ENCODE measurements around the gene GPAT3. TPM values are rescaled to one million over a fixed set of nuclear protein-coding genes. Genes with fewer than 3 reads are reported as not detected.

Gene GPAT3
- total RNA-seq, 1 experiment from 2014 or later = 29.1 TPM

GRCh38 chr4:83643036-83643435, 107.1 kb downstream of the GPAT3 start:
- Histone ChIP-seq H3K4me3 (no peak overlapping the region), H3K27me3 (ENCODE audit: insufficient read depth, low read depth) (no peaks in the 10 kb centered on the region), H3K27ac (no peak overlapping the region), H3F3A (ENCODE audit: insufficient read depth, low read depth) (no peaks in the 10 kb centered on the region), H3K36me3 (ENCODE audit: low read depth) (no peaks in the 10 kb centered on the region), H3K4me1 (replicated peaks; ENCODE audit: insufficient read depth) (no peaks in the 10 kb centered on the region), H3K4me2 (no peak overlapping the region), H2AFZ (no peak overlapping the region), H3K79me2 (ENCODE audit: low read depth) (no peaks in the 10 kb centered on the region), H3K9me2 (ENCODE audit: insufficient read depth) (no peaks in the 10 kb centered on the region), H3K9me3 (ENCODE audit: insufficient read depth, low read depth) (no peaks in the 10 kb centered on the region), H4K20me1 (ENCODE audit: insufficient read depth) (no peaks in the 10 kb centered on the region)
- no peak for DNase-seq
- ChIA-PET POLR2A (ENCODE audit: unreplicated experiment) (no interaction called here), CTCF (interaction anchor here (0.7 to 0.8 kb wide), 2 partner anchors 134 to 151 kb away, joined by 3 to 5 read pairs; no protein-coding TSS in a partner anchor)
- BruUV-seq (replicated peaks) = no TSS peak
- TF ChIP-seq EZH2 (IDR thresholded peaks at IDR 0.05; ENCODE audit: low read depth) (no peak), CTCF (conservative IDR thresholded peaks at IDR 0.05) (no peak)
- intact Hi-C loops (cut with micrococcal nuclease; ENCODE audit: unreplicated experiment) = loop anchor here (5.0 to 10.0 kb wide), 3 partner anchors 132 to 588 kb away; partner anchors contain the start of gene COQ2

- Histone ChIP-seq H3K4me1 (replicated peaks; ENCODE audit: insufficient read depth) (no peaks in the 10 kb centered on the region), H2AFZ (no peak overlapping the region), H3K4me2 (no peak overlapping the region), H3K36me3 (ENCODE audit: low read depth) (no peaks in the 10 kb centered on the region), H3K27me3 (ENCODE audit: insufficient read depth, low read depth) (no peaks in the 10 kb centered on the region), H3K9me2 (ENCODE audit: insufficient read depth) (no peaks in the 10 kb centered on the region), H3F3A (ENCODE audit: insufficient read depth, low read depth) (no peaks in the 10 kb centered on the region), H3K9me3 (ENCODE audit: insufficient read depth, low read depth) (no peaks in the 10 kb centered on the region), H3K4me3 (no peak overlapping the region), H3K79me2 (ENCODE audit: low read depth) (no peaks in the 10 kb centered on the region), H4K20me1 (ENCODE audit: insufficient read depth) (no peaks in the 10 kb centered on the region), H3K27ac (no peak overlapping the region)
- ChIA-PET CTCF (interaction anchor here (0.7 to 0.8 kb wide), 4 partner anchors 12 to 1130 kb away, joined by 3 to 5 read pairs (median 4); no protein-coding TSS in a partner anchor), POLR2A (ENCODE audit: unreplicated experiment) (no interaction called here)
- peak; percentile 88 for TF ChIP-seq CTCF (conservative IDR thresholded peaks at IDR 0.05)
- no peak for TF ChIP-seq EZH2 (IDR thresholded peaks at IDR 0.05; ENCODE audit: low read depth)
- intact Hi-C loops (cut with micrococcal nuclease; ENCODE audit: unreplicated experiment) = loop anchor here (1.0 to 10.0 kb wide), 6 partner anchors 130 to 860 kb away; partner anchors contain the start of gene COQ2
- DNase-seq = peak in 1 of 2 experiments; percentile 19
- no TSS peak for BruUV-seq (replicated peaks)
These were observed 109.1 kb downstream of the GPAT3 start for GRCh38 chr4:83644677-83645659.

- Histone ChIP-seq H3K4me1 (replicated peaks; ENCODE audit: insufficient read depth) (no peaks in the 10 kb centered on the region), H3K4me2 (no peak overlapping the region), H4K20me1 (ENCODE audit: insufficient read depth) (no peaks in the 10 kb centered on the region), H3K9me2 (ENCODE audit: insufficient read depth) (no peaks in the 10 kb centered on the region), H3K36me3 (ENCODE audit: low read depth) (no peaks in the 10 kb centered on the region), H2AFZ (0 out of 2 replicates have a peak overlapping the region, but pooled peaks have one; percentile 48), H3F3A (ENCODE audit: insufficient read depth, low read depth) (no peaks in the 10 kb centered on the region), H3K4me3 (no peak overlapping the region), H3K79me2 (ENCODE audit: low read depth) (no peaks in the 10 kb centered on the region), H3K9me3 (ENCODE audit: insufficient read depth, low read depth) (no peaks in the 10 kb centered on the region), H3K27ac (no peak overlapping the region), H3K27me3 (ENCODE audit: insufficient read depth, low read depth) (no peaks in the 10 kb centered on the region)
- POLR2A ChIA-PET (ENCODE audit: unreplicated experiment) = no interaction called here
- DNase-seq = no peak
- no peak for TF ChIP-seq EZH2 (IDR thresholded peaks at IDR 0.05; ENCODE audit: low read depth)
- TF ChIP-seq CTCF (conservative IDR thresholded peaks at IDR 0.05) = no peak
- intact Hi-C loops (cut with micrococcal nuclease; ENCODE audit: unreplicated experiment) = loop anchor here (10.0 kb wide), 2 partner anchors 128 to 592 kb away; no protein-coding TSS in a partner anchor
- CTCF ChIA-PET = no interaction called here
- BruUV-seq (replicated peaks) = no TSS peak
These were observed 110.8 kb downstream of the GPAT3 start for GRCh38 chr4:83646538-83647239.

Data from PC-9 (cell line).